ENCODE measurements around the gene ADAP1. TPM values are rescaled to one million over a fixed set of nuclear protein-coding genes. Genes with fewer than 3 reads are reported as not detected.

Gene ADAP1
- total RNA-seq, 1 experiment from 2014 or later: 77.6 TPM

DNA sequence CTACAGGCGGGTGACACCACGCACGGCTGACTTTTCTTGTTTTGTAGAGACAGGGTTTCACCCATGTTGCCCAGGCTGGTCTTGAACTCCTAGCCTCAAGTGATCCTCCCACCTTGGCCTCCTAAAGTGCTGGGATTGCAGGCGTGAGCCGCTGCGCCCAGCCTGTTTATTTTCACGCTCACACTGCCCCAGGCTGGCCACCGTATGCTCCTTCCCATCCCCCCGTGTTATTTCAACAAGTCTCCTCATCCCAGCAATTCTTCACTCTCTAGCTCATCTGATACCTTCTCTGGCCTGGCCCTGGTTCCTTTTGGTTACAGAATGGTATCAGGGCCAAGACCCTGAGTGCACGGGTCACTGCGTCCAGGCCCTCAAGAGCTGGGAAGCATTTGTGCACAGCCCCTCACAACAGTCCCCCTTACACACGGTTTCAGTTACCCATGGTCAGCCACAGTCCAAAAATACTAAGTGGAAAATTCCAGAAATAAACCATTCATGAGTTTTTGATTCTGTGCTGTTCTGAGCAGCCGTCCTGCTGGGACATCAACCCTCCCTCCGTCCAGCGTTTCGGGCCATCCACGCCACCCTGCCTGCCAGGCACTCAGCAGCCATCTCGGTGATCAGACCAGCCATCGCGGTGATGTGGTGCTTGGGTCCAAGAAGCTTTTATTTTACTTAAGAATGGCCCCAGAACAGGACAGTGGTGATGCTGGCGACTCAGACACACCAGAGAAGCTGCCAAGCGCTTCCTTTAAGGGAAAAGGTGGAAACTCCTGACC, 12.0 kb upstream of the ADAP1 start:
- no peaks in the 10 kb centered on the region for H3K27me3 Mint-ChIP-seq (ENCODE audit: insufficient read depth, unreplicated experiment)
- ChIA-PET POLR2A (interaction anchor here (0.6 kb wide), 2 partner anchors 9 to 111 kb away, joined by 3 read pairs; partner anchors contain the start of gene COX19), CTCF (interaction anchor here (0.9 to 1.0 kb wide), 2 partner anchors 27 to 157 kb away, joined by 3 to 4 read pairs; no protein-coding TSS in a partner anchor)
- intact Hi-C loops (cut with micrococcal nuclease; ENCODE audit: unreplicated experiment): no loop called here
- Histone ChIP-seq H3K9me3 (peaks cover 3% of the 10 kb centered on the region; the same call in 1 of the 2 replicates), H3K4me3 (ENCODE audit: low read depth, low read length) (no peak overlapping the region), H3K36me3 (ENCODE audit: control insufficient read depth, insufficient read depth, low read length) (no peaks in the 10 kb centered on the region; the same call in 1 of the 2 replicates), H3K4me1 (no peaks in the 10 kb centered on the region), H3K27me3 (replicated peaks; ENCODE audit: control insufficient read depth, insufficient read depth, low read length) (no peaks in the 10 kb centered on the region)
- no peak for DNase-seq
- H3K36me3 Mint-ChIP-seq (ENCODE audit: insufficient read depth, unreplicated experiment): peaks cover 84% of the 10 kb centered on the region
- peak overlapping the region; percentile 13 for H3K27ac Mint-ChIP-seq (ENCODE audit: unreplicated experiment)
- no peak overlapping the region for H3K4me3 Mint-ChIP-seq (ENCODE audit: unreplicated experiment)
- H3K4me1 Mint-ChIP-seq (ENCODE audit: low read depth, unreplicated experiment): no peaks in the 10 kb centered on the region
- TF ChIP-seq, protein P1, sequence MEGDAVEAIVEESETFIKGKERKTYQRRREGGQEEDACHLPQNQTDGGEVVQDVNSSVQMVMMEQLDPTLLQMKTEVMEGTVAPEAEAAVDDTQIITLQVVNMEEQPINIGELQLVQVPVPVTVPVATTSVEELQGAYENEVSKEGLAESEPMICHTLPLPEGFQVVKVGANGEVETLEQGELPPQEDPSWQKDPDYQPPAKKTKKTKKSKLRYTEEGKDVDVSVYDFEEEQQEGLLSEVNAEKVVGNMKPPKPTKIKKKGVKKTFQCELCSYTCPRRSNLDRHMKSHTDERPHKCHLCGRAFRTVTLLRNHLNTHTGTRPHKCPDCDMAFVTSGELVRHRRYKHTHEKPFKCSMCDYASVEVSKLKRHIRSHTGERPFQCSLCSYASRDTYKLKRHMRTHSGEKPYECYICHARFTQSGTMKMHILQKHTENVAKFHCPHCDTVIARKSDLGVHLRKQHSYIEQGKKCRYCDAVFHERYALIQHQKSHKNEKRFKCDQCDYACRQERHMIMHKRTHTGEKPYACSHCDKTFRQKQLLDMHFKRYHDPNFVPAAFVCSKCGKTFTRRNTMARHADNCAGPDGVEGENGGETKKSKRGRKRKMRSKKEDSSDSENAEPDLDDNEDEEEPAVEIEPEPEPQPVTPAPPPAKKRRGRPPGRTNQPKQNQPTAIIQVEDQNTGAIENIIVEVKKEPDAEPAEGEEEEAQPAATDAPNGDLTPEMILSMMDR (IDR thresholded peaks at IDR 0.05; ENCODE audit: insufficient read depth in 1 of 2, low read depth in 1 of 2, low read length in 1 of 2, severe bottlenecking in 1 of 2, unreplicated experiment in 1 of 2): no peak
- H3K9me3 Mint-ChIP-seq (ENCODE audit: unreplicated experiment): no peaks in the 10 kb centered on the region
- TSS peak; percentile 1 for BruUV-seq (replicated peaks)

GRCh38 chr7:964401-965231, 10.1 kb upstream of the ADAP1 start:
- peaks cover 3% of the 10 kb centered on the region; the same call in 1 of the 2 replicates for H3K9me3 ChIP-seq
- BruUV-seq (replicated peaks): no TSS peak
- H3K27me3 ChIP-seq (replicated peaks; ENCODE audit: control insufficient read depth, insufficient read depth, low read length): no peaks in the 10 kb centered on the region
- Mint-ChIP-seq H3K4me3 (ENCODE audit: unreplicated experiment) (no peak overlapping the region), H3K4me1 (ENCODE audit: low read depth, unreplicated experiment) (no peaks in the 10 kb centered on the region), H3K36me3 (ENCODE audit: insufficient read depth, unreplicated experiment) (peaks cover 66% of the 10 kb centered on the region), H3K27me3 (ENCODE audit: insufficient read depth, unreplicated experiment) (no peaks in the 10 kb centered on the region), H3K9me3 (ENCODE audit: unreplicated experiment) (no peaks in the 10 kb centered on the region), H3K27ac (ENCODE audit: unreplicated experiment) (no peak overlapping the region)
- POLR2A ChIA-PET: no interaction called here
- no peaks in the 10 kb centered on the region for H3K4me1 ChIP-seq
- H3K4me3 ChIP-seq (ENCODE audit: low read depth, low read length): no peak overlapping the region
- H3K36me3 ChIP-seq (ENCODE audit: control insufficient read depth, insufficient read depth, low read length): no peaks in the 10 kb centered on the region; the same call in 1 of the 2 replicates
- TF ChIP-seq, protein P1 (IDR thresholded peaks at IDR 0.05; ENCODE audit: insufficient read depth in 1 of 2, low read depth in 1 of 2, low read length in 1 of 2, severe bottlenecking in 1 of 2, unreplicated experiment in 1 of 2): no peak
- intact Hi-C loops (cut with micrococcal nuclease; ENCODE audit: unreplicated experiment): no loop called here
- CTCF ChIA-PET: no interaction called here
- no peak for DNase-seq

All from Caco-2 (cell line).